CD4-positive, alpha-beta T cell treated with Interleukin-17A for 1 hour (primary cell): ENCODE measurements around the gene DCAF7.

Experiments used
- DNase-seq: peaks from one replicate; pipeline ENCODE4 v3.0.0-alpha.2; 2020

DCAF7 gene

GRCh38 chr17:63595132-63595531 is 44.9 kb downstream of the DCAF7 start:
- no peak for DNase-seq

- DNase-seq, result peak; percentile 41
Observed at GRCh38 chr17:63596856-63597586, 46.7 kb downstream of the DCAF7 start.

- peak; percentile 52 for DNase-seq
Observed at GRCh38 chr17:63598281-63598680, 48.0 kb downstream of the DCAF7 start.

GRCh38 chr17:63600569-63601438 is 50.5 kb downstream of the DCAF7 start, which contains the start of gene TACO1:
TACO1 (plus strand) TSS chr17:63600895; CDS start chr17:63601084, 189 bp downstream.
- DNase-seq, result peak; percentile 79

GRCh38 chr17:63601439-63602371 is 51.4 kb downstream of the DCAF7 start:
- DNase-seq, result no peak

GRCh38 chr17:63609816-63610573 is 59.7 kb downstream of the DCAF7 start:
- peak; percentile 51 for DNase-seq

GRCh38 chr17:63610854-63611253 is 60.6 kb downstream of the DCAF7 start:
- DNase-seq, result no peak

- DNase-seq, result peak; percentile 44
Observed at GRCh38 chr17:63611354-63611753, 61.1 kb downstream of the DCAF7 start.

GRCh38 chr17:63613663-63614062 is 63.4 kb downstream of the DCAF7 start:
- DNase-seq, result no peak

GRCh38 chr17:63621229-63621683 is 71.0 kb downstream of the DCAF7 start:
- no peak for DNase-seq

GRCh38 chr17:63621684-63622573 is 71.7 kb downstream of the DCAF7 start, which contains the start of gene MAP3K3:
MAP3K3 (plus strand) TSS chr17:63622417; CDS start chr17:63622760, 343 bp downstream.
- DNase-seq, result peak; percentile 99

GRCh38 chr17:63622574-63623390 is 72.5 kb downstream of the DCAF7 start:
- peak; percentile 55 for DNase-seq

GRCh38 chr17:63623786-63624530 is 73.7 kb downstream of the DCAF7 start:
- no peak for DNase-seq

GRCh38 chr17:63624531-63624880 is 74.2 kb downstream of the DCAF7 start:
- DNase-seq, result no peak

GRCh38 chr17:63626551-63627180 is 76.4 kb downstream of the DCAF7 start:
- DNase-seq, result no peak

GRCh38 chr17:63629627-63630026 is 79.3 kb downstream of the DCAF7 start:
- DNase-seq, result no peak

GRCh38 chr17:63631062-63631461 is 80.8 kb downstream of the DCAF7 start:
- no peak for DNase-seq

- no peak for DNase-seq
Observed at GRCh38 chr17:63631626-63632025, 81.3 kb downstream of the DCAF7 start.

- DNase-seq, result no peak
Observed at GRCh38 chr17:63633742-63634141, 83.5 kb downstream of the DCAF7 start.
